ENCODE data around the gene APPL2.

GRCh38 chr12:105237666-105238065 is 1.7 kb upstream of the APPL2 start:
- TF ChIP-seq EZH2 (IDR thresholded peaks at IDR 0.05; ENCODE audit: insufficient read depth, poor library complexity, severe bottlenecking) (no peak), EZH2phosphoT487 (IDR thresholded peaks at IDR 0.05; ENCODE audit: insufficient read depth, low read depth) (no peak)
